HG03196 (cell line): ENCODE data around the gene SPATA20.

Experiments used
- ATAC-seq: cut with Tn5 transposase; IDR thresholded peaks from one replicate; pipeline ENCODE4 v1.9.1; 2021; ENCODE audit not compliant: unreplicated experiment

Gene SPATA20

DNA sequence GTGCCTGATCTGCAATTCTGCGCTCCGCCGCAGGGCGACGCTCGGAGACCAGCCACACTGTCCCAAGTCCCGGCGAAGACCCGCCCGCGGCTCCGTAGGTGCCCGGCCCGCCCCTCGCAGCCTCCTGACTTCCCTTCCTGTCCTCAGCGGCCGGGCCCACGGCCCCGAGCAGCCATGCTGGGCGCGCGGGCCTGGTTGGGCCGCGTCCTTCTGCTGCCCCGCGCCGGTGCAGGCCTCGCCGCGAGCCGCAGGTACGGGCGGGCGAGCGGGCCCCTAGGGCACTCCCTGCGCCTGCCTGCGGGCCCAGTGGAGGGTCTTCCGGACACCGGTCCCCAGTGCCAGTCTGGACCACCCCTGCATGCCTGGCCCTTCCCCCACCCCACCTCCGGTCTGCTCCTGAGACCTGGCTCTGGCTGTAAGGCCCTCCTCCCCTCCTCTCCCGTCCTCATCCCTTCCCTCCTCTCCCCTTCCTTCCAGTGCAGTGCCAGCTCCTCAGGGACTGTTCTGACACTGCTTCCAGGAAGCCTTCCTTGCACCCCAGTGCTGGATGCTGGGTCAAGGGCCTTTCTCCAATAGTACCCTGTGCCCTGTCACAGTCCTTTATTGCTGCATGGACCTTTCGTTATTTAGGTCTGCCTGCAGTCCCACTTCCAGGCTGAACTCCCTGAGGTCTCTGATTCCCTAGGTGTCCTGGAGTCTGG is at the start of gene SPATA20:
TSS of gene SPATA20 (plus strand) at position 140 of the 701 bp plus-strand sequence. CDS start at position 175, 35 bp downstream.
- ATAC-seq, result peak; percentile 60

DNA sequence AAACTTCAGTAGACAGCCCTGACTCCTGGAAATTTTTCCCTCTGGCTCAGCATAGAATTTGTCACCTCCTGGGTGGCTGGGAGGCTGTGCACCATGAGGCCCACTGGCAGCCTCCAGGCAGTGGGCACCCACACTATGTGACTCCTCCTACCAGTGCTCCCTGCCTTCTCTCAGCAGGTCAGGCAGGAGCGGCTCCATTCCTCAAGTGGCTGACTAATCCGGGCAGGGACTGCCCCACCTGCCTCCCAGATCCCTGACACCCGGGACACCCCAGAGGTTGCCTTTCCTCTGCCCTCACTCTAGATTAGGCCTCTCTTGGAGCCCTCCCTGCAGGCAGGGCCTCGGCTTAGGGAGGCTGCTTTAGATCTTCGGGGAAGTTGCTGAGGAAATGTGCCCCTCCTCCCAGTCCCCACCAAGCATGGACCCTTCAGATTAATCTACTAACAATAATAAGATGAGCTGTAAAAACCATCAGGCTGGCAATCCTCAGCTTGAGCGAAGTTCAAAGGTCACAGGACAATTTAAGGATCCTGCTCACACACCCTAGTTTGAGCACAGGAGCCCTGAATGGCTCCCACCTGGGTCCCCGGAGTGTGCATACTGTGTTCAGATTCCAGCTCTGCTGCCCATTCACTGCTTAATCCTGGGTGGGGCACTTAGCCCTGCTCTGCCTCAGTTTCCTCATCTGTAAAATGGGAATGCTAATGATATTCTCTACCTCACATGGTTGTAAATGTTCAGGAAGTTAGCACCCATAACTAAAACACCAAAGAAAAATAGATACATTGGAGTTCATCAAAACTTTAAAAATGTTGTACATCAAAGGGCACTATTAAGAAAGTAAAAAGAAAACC is 48.7 kb upstream of the SPATA20 start:
- no peak for ATAC-seq

DNA sequence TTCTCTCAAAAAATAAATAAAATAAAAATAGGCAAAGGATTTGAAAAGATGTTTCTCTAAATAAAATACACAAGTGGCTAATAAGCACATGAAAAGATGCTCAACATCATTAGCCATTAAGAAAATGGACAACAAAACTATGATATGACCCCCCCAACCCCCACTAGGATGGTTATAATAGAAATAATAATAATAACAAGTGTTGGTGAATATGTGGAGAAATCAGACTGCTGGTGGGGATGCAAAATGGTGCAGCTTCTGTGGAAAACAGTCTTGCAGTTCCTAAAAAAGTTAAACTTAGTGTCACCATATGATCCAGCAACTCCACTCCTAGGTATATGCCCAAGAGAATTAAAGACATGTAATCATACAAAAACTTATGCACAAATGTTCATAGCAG is 47.7 kb upstream of the SPATA20 start:
- no peak for ATAC-seq

DNA sequence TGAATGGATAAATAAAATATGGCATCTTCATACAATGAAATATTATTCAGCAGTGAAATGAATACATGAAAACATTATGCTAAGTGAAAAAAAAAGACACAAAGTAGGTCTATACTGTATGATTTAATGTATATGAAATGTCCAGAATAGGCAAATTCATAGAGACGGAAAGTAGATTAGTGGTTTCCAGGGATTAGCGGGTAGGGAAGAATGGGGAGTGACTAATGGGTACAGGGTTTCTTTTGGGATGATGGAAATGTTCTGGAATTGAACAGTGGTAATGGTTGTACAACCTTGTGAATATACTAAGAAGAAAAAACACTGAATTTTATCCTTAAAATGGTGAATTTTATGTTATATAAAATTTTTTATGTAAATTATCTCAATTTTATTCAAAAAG is 47.3 kb upstream of the SPATA20 start:
- ATAC-seq, result no peak

DNA sequence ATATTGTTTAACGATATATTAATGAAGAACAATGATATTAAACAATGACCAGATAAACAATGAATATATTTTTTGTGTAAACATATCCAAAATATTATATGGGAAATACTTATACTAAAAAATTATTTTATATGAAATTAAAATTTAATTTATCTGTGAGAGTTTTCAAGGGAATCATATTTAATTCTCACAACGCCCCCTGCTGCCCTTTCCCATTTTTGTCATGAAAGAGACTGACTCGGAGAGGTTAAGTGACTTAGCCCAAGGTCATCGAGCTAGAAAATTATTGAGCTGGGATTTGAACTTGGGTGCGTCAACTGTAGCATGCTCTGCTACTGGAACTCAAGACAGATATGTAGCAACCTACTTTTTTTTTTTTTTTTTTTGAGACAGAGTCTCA is 45.9 kb upstream of the SPATA20 start:
- no peak for ATAC-seq

DNA sequence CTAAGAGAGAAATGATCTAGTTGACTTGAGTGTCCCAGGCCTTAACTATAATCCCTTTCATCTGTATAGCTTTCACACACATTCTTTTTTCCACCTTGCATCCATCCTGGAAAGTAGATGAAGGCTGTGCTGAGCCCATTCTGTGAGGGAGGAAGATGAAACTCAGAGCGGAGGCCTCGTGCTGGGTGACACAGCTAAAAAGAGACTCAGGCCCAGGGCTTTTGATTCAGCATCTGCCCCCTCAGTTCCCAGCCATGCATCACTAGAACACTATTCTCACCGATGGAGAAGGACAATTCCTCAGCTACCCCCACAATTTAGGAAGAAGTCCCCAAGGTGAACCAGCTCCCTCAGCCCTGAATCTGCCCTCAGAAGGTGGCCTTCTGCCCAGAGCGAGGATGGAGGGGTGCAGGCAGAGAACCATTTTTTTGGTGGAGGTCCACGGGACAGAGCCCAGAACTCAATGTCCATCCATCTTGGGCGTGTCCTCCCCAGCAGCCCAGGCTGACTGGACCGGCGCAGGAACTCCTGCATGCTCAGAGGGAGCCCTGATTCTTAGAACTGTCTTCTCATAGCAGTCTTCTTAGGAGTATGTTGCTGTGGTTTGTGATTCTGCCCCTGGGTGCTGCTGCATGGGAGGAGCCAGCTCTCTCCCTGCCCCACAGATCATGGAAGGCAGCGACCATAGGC is 44.5 kb upstream of the SPATA20 start:
- no peak for ATAC-seq

DNA sequence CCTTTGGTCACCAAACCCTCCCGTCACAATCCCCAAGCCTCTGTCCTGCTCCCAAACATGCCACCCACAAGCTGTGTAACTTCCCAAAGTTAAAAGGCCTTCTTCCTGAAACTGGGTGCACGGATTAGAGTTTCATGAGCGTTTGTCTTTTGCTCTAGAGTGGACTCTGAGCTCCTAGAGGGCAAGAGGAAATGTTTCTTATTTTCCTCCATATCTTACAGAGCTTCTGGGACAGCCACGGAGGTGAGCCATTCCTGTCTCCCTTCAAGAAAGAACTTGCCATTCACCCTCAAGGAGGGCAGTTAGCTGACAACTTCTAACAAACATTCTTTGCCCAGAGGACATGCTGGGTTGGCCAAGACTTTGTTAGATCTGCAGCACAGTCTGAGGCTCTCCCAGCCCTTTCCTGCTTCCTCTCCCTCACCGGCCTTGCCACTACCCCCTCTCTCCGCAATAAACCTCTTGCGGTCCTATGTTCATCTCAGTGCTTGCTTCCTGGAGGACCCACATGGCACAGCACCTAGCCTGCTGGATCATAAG is 41.3 kb upstream of the SPATA20 start:
- ATAC-seq, result no peak

DNA sequence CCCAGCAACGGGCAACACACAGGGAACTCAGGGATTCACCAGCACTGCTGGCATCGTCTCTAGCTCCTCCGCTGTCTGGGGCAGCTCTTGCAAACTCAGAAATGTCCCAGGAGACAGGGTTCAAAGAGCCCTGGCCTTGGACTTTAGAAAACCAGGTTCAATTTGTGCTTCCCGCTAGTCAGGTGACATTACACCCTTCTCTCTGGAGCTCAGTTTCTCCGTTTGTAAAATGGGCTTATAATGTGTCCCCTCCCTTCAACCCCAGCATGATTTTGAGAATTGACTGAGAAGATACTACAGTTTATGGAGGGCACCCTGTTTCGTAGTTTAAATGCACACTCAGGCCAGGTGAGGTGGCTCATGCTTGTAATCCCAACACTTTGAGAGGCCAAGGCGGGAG is 40.7 kb upstream of the SPATA20 start:
- no peak for ATAC-seq

DNA sequence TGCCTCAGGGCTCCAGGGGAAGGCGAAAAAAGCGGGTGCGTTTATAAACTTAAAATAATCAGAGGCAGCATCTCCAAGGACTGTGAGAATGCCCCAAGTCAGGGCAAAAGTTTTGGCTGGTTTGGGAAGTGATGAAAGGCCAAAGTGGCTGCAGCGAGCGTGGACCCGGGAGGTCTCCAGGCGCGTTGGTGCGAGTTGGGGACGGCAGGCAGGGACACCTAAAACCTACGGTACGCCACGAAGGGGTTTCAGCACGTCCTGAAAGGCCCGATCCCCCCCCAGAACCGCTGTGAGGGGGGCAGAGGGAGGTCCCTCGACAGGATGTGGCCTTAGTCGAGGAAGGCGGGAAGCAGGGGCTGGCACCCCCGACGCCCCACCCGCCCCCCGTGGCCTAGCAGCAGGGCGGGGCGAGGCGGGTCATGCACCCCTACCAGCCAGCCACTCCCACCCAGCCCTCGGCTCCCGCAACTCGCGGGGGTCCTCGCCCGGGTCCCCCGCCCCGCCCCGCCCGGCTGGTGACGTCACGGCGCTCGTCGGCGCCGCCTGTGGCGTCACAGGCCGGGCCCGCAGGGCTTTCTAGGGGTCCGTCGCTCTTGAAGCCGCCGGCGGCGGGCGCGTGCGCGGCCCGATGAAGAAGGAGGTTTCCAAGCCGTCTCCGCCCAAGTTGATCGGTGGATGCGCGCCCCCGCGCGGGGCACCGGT is 39.0 kb upstream of the SPATA20 start, which contains the start of gene MYCBPAP:
TSS of gene MYCBPAP (plus strand) at position 569 of the 702 bp plus-strand sequence. CDS start 236 bp downstream, outside the sequence.
- peak; percentile 46 for ATAC-seq

DNA sequence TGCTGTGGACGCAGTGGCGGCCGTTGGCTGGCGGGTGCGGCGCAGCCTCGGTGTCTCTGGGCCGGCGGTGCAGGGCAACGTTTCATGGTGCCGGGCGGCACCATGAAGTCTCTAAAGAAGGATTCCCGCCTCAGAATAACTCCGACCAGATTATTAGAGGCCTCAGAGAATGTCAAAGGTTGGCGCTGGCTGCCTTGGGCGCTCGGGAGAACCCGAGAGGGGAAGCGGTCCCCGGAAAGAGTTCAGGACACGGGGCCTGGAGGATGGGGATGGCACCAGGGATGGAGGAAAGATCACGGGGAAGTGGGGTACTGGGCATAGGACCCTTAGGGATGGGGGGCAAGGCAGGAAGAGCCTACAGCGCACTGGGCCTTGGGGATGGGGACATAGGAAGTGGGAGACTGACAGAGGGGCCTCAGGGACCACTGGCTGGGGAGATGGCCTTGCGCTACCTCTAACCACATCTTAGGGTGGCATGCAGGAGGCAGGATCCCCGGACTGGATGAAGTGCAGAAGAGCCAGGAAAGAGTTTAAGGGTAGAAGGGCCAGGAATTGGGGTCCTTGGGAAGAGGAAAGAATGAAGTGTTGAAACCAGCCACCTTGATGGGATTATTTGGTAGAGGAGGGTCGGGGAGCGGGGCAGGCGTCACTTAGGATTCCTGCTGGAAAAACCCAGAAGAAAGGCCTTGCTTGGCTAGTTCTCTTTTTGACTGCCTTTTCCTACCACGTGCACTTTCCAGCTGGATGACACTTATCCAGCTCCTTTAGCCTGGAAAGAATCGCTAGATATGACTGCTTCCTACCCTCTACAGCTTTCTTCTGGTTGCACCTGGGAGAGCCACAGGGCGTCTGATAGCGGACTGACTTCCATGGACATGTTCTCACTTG is 38.2 kb upstream of the SPATA20 start:
- ATAC-seq, result no peak

DNA sequence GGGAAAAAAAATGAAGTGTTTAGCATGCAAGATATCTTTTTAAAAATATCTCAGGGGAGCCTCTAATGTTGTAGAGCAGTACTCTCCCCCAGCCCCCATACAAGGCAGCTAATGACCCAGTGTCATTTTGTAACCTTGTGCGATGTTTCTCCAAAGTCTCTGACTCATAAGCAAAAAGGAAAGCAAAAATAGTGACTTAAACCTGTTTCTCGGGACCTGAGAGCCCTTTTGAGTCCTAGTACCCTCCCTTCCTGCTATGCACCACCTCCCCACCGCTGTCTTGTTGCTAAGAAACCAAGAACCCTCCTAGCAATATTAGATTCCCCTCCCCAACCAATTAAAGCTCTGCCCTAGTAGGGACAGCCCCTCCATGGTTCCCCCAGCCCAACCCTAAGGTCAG is 35.9 kb upstream of the SPATA20 start:
- ATAC-seq, result peak; percentile 60

DNA sequence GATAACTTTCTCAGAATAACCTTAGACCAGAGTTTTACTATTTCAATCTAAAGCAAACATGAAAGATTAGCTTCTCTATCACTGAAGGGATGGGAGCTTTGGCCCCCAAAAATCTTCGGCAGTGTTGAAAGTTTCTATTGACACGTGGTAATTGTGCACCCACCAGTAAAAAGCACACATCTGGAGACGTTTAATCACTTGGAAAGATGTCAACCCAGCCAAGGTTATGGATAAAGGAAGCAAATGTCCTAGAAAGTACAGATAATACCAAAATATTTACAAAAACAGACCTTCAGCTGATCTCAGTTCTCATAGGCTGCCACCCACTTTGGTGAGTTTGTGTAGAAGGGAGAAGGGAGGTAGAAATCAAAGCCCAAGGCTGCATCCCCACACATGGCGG is 33.5 kb upstream of the SPATA20 start:
- ATAC-seq, result no peak

DNA sequence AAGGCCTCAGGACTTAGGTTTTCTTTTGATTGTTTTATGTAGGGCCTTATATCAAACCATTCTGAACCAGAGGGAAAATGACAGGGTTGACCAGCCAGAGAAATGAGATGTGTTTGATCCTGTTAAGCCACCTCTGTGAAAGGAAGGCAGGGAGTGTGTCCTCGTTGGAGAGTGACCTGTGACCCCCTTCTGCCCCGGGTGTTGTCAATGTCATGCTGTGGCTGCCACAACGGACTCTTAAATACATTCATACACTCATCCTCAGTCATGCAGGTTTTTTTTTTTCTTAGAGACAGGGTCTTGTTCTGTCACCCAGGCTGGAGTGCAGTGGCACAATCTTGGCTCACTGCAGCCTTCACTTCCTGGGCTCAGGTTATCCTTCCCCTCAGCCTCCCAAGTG is 32.6 kb upstream of the SPATA20 start:
- ATAC-seq, result no peak

DNA sequence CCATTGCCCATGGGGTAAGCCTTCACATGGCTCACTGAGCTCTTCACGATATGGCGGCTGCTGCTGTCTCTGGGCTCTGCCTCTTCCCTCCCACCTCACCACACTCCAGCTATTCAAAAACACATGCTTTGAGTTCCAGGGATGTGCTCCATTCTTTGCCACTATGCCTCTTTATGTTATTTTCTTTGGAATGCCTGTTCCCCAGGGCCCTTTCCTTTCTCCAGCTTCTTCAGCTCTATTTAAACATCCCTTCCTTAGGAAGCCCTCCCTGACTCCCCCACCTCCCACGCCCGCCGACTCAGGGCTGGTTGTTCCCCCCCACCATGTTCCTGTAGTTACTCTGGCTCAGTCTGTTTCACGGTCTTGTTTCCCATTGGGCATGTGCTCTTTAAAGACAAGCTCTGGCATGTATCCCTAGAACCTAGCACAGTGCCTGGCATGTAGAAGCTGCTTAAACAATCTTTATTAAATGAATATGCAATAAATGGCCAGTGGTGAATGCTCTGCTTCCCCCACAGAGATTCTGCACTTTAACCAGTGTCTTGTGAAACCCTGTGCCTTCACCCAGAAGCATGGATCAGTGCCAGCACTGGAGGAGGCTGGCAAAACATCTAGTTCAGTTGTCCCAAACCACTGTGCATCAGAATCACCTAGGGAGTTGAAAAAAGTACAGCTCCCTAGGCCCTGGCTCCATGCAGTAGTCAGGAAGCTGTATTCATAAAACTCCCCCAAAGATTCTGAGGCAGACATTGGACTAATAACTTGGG is 31.9 kb upstream of the SPATA20 start:
- no peak for ATAC-seq

DNA sequence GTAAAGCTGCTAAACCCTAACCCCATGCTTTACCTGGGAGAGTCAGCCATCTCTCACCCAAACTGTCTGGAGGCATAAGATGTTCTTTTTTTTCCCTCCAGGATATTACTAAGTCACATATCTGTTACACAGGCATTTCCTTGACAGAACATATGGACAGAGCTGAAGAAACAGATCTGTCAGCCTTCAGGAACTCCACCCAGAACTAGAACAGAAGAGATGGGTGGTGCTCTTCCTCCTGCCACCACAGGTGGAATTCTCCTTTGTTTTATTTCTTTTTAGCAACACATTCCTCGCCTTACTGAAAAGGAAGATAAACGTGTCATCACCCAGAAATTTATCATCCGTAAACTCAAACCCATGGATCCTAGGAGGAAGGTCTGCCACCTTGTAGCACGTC is 30.0 kb upstream of the SPATA20 start:
- ATAC-seq, result no peak

DNA sequence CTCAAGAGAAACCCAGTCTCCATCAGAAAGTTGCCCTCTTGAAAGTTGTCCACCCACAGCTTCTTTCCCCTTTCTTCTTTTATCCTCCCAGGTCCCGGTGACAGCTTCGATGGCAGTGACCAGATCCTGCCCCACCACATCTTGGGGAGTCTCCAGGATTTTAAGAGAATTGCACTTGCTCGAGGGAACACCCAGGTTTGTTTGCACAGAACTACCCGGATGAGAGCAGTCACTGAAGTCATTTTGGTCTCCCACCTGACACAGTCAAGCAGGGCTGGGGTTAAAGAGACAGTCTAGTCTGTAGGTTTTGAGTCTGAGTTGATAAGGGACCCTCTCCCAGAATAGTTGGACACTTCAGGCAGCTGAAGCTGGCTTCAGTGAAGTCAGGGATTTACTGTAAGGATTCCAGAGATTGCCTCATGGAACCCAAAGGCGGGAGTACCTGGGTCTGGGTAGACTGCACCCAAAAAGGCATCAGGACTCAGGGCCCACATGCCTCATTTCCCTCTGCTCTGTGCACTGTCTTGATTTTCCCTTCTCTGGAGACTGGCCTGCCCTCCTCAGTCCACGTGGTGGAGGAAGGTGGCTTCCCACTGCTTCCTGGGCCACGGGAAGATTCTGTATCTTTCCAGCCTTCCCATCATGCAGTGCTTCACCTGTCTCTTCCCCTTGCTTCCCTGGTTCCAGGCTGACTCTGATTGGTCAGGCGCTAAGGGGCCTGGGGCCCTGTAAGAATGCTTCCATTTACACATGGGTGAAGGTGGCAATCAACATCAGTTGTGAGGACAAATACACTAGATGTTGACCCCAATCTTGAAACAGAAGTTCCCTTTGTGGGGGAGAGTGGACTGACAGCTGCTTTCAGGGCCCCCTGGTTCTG is 29.2 kb upstream of the SPATA20 start:
- ATAC-seq, result no peak

DNA sequence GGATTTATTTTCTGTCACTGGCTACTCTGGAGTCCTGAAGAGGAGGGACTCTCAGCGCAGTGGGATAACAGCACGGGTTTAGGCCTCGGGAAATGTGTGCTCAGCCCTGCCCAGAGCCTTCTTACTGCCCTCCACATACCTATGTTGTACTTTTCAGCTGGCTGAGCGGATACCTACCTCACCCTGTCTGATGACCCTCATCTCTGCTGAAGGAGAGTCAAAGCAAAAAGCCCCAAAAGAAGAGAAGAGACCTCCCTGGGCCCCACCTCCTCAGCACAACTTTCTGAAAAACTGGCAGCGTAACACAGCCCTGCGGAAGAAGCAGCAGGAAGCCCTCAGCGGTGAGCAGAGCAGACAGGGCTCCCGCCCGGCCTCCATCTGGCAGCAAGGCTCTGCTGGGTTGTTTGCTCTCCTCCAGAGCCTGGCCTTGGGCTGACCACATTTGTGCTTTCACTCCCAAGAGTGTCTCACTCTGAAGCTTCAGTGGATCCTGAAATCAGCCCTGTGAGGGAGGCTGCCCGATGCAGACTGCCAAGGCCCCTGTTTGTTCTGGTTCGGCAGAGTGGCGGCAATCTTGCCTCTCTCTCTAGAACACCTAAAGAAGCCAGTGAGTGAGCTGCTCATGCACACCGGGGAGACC is 28.5 kb upstream of the SPATA20 start:
- no peak for ATAC-seq
